Caco-2 (cell line): ENCODE data around the gene TNPO3. TPM values are rescaled to one million over a fixed set of nuclear protein-coding genes. Genes with fewer than 3 reads are reported as not detected.

Experiments used
- BruUV-seq: library from RNA; stranded (reverse); fragments of 400-500 nt; replicated peaks from 2 replicates; lab custom pipeline; 2021; lab: Mats Ljungman, UMichigan
- CTCF ChIA-PET: fragments of 300-600 bp; sonication (Branson Sonifier 250); formaldehyde crosslinking; loops from one replicate; lab custom pipeline; 2022; ENCODE audit warnings: antibody characterized with exemption; lab: Charles Lee
- POLR2A ChIA-PET: fragments of 300-600 bp; sonication (Branson Sonifier 250); formaldehyde crosslinking; loops from one replicate; lab custom pipeline; 2022; ENCODE audit warnings: antibody characterized with exemption; lab: Charles Lee
- DNase-seq, 2 experiments: peaks; one replicate each; pipeline versions ENCODE4 v3.0.0 to v3.0.0-alpha.2; 2020 to 2022
- H3K27me3 ChIP-seq: replicated peaks from 2 replicates; pipeline ENCODE4 v1.6.0; 2011; ENCODE audit warnings: low read length; ENCODE audit not compliant: control insufficient read depth, insufficient read depth
- H3K36me3 ChIP-seq: 2 replicates; pipeline ENCODE4 v1.5.1; 2011; ENCODE audit warnings: low read length; ENCODE audit not compliant: control insufficient read depth, insufficient read depth
- H3K4me1 ChIP-seq: fragments of 250-450 bp; sonication (Bioruptor Pico); 2 replicates; pipeline ENCODE4 v1.5.1; 2020; ENCODE audit warnings: mild to moderate bottlenecking
- H3K4me3 ChIP-seq: 2 replicates; pipeline ENCODE4 v1.5.1; 2011; ENCODE audit warnings: low read depth, mild to moderate bottlenecking, control low read depth, low read length
- H3K9me3 ChIP-seq: fragments of 250-450 bp; sonication (Bioruptor Pico); 2 replicates; pipeline ENCODE4 v1.5.1; 2020; ENCODE audit warnings: mild to moderate bottlenecking, moderate library complexity
- H3K27ac Mint-ChIP-seq: one replicate; pipeline ENCODE4 v1.8.0; 2022; ENCODE audit warnings: mixed read lengths; ENCODE audit not compliant: unreplicated experiment
- H3K27me3 Mint-ChIP-seq: one replicate; pipeline ENCODE4 v1.8.0; 2022; ENCODE audit warnings: mixed read lengths; ENCODE audit not compliant: insufficient read depth, unreplicated experiment
- H3K36me3 Mint-ChIP-seq: one replicate; pipeline ENCODE4 v1.8.0; 2022; ENCODE audit warnings: mild to moderate bottlenecking, mixed read lengths; ENCODE audit not compliant: insufficient read depth, unreplicated experiment
- H3K4me1 Mint-ChIP-seq: one replicate; pipeline ENCODE4 v1.8.0; 2022; ENCODE audit warnings: low read depth, mixed read lengths; ENCODE audit not compliant: unreplicated experiment
- H3K4me3 Mint-ChIP-seq: one replicate; pipeline ENCODE4 v1.8.0; 2022; ENCODE audit warnings: mild to moderate bottlenecking, moderate library complexity, mixed read lengths; ENCODE audit not compliant: unreplicated experiment
- H3K9me3 Mint-ChIP-seq: one replicate; pipeline ENCODE4 v1.8.0; 2022; ENCODE audit warnings: mixed read lengths; ENCODE audit not compliant: unreplicated experiment
- intact Hi-C: fragments of 100-400 bp; cut with micrococcal nuclease; formaldehyde crosslinking; loops from one replicate; pipeline ENCODE4 v1.10.0; 2022; ENCODE audit not compliant: unreplicated experiment
- total RNA-seq: library from RNA; stranded (reverse); gene quantifications from 2 replicates; pipeline ENCODE4 v1.2.3, GENCODE V29; 2022
- TF ChIP-seq, protein P1 (sequence below), 2 experiments: fragments of 200-600 bp in 1 of 2; IDR thresholded peaks; 1 replicate in 1 of 2; 2 replicates in 1 of 2; pipeline versions ENCODE4 v1.5.1 to v1.8.0; 2011 to 2022; ENCODE audit warnings: antibody characterized with exemption in 1 of 2, control low read depth in 1 of 2, inconsistent platforms in 1 of 2, low read depth in 1 of 2, low read length in 1 of 2, mild to moderate bottlenecking in 1 of 2, moderate library complexity in 1 of 2; ENCODE audit not compliant: insufficient read depth in 1 of 2, severe bottlenecking in 1 of 2, unreplicated experiment in 1 of 2

Gene TNPO3
- total RNA-seq, 1 experiment from 2014 or later: 59.8 TPM

- BruUV-seq: no TSS peak
- no peak for DNase-seq
- CTCF ChIA-PET: no interaction called here
- peaks cover 14% of the 10 kb centered on the region for H3K4me1 Mint-ChIP-seq
- peaks cover 8% of the 10 kb centered on the region for H3K27me3 Mint-ChIP-seq
- intact Hi-C loops: no loop called here
- Histone ChIP-seq H3K36me3 (no peaks in the 10 kb centered on the region), H3K27me3 (no peaks in the 10 kb centered on the region), H3K9me3 (no peaks in the 10 kb centered on the region), H3K4me3 (no peak overlapping the region), H3K4me1 (peaks cover 8% of the 10 kb centered on the region)
- POLR2A ChIA-PET: no interaction called here
- H3K4me3 Mint-ChIP-seq: no peak overlapping the region
- TF ChIP-seq, protein P1, sequence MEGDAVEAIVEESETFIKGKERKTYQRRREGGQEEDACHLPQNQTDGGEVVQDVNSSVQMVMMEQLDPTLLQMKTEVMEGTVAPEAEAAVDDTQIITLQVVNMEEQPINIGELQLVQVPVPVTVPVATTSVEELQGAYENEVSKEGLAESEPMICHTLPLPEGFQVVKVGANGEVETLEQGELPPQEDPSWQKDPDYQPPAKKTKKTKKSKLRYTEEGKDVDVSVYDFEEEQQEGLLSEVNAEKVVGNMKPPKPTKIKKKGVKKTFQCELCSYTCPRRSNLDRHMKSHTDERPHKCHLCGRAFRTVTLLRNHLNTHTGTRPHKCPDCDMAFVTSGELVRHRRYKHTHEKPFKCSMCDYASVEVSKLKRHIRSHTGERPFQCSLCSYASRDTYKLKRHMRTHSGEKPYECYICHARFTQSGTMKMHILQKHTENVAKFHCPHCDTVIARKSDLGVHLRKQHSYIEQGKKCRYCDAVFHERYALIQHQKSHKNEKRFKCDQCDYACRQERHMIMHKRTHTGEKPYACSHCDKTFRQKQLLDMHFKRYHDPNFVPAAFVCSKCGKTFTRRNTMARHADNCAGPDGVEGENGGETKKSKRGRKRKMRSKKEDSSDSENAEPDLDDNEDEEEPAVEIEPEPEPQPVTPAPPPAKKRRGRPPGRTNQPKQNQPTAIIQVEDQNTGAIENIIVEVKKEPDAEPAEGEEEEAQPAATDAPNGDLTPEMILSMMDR (IDR thresholded peaks at IDR 0.05; ENCODE audit: insufficient read depth in 1 of 2, low read depth in 1 of 2, low read length in 1 of 2, severe bottlenecking in 1 of 2, unreplicated experiment in 1 of 2): no peak
- H3K27ac Mint-ChIP-seq: no peak overlapping the region
- no peaks in the 10 kb centered on the region for H3K9me3 Mint-ChIP-seq
- H3K36me3 Mint-ChIP-seq: no peaks in the 10 kb centered on the region
Measured at GRCh38 chr7:128935342-128935730, 119.6 kb downstream of the TNPO3 start.

- CTCF ChIA-PET: no interaction called here
- peaks cover 8% of the 10 kb centered on the region for H3K4me1 ChIP-seq
- no peak overlapping the region for H3K4me3 Mint-ChIP-seq
- H3K27me3 Mint-ChIP-seq: peaks cover 8% of the 10 kb centered on the region
- no peaks in the 10 kb centered on the region for H3K27me3 ChIP-seq
- no peaks in the 10 kb centered on the region for H3K9me3 Mint-ChIP-seq
- BruUV-seq: no TSS peak
- no peaks in the 10 kb centered on the region for H3K36me3 ChIP-seq
- H3K4me1 Mint-ChIP-seq: peaks cover 14% of the 10 kb centered on the region
- H3K4me3 ChIP-seq: no peak overlapping the region
- no peak for DNase-seq
- H3K27ac Mint-ChIP-seq: no peak overlapping the region
- intact Hi-C loops: no loop called here
- TF ChIP-seq, protein P1 (IDR thresholded peaks at IDR 0.05; ENCODE audit: insufficient read depth in 1 of 2, low read depth in 1 of 2, low read length in 1 of 2, severe bottlenecking in 1 of 2, unreplicated experiment in 1 of 2): no peak
- H3K9me3 ChIP-seq: no peaks in the 10 kb centered on the region
- no peaks in the 10 kb centered on the region for H3K36me3 Mint-ChIP-seq
- POLR2A ChIA-PET: no interaction called here
Measured at GRCh38 chr7:128934361-128935341, 120.3 kb downstream of the TNPO3 start.

DNA sequence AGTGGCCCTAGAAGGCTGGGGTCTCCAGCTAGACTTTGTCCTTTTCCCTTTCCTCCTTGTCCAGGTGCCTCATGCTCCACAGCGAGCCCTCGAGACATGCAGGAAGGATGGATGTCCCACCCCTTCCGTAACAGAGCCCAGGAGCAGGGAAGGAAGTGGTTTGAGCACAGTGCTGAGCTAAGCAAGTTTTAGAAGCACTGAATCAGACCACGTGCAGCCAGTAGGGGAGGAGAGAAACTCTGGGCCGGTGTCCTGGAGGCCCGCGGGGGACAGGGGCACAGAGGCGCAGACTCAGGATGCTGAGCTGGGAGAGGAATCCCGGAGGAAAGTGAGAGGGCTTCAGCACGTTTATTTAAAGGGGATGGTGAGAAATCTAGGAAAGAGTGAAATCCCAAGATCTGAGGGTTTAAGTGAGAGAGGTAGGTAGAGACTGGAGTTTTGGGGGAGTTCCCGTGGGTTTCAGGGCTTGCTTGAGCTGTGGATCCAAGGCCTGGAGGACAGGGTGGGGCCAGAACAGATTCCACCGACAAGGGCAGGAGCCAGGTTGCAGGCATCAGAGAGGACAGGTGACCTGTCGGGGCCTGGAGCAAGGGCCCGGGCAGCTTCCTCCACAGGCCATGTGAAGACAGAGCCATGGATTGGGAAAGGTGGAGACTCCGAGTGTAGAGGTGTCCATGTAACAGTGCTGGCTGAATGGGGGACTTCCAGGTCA, 121.6 kb downstream of the TNPO3 start:
- Mint-ChIP-seq H3K4me1 (peaks cover 8% of the 10 kb centered on the region), H3K36me3 (no peaks in the 10 kb centered on the region), H3K27ac (no peak overlapping the region), H3K4me3 (no peak overlapping the region), H3K9me3 (no peaks in the 10 kb centered on the region), H3K27me3 (peaks cover 5% of the 10 kb centered on the region)
- Histone ChIP-seq H3K4me1 (peaks cover 8% of the 10 kb centered on the region), H3K9me3 (no peaks in the 10 kb centered on the region), H3K4me3 (no peak overlapping the region), H3K36me3 (no peaks in the 10 kb centered on the region), H3K27me3 (no peaks in the 10 kb centered on the region)
- intact Hi-C loops: no loop called here
- no TSS peak for BruUV-seq
- ChIA-PET POLR2A (no interaction called here), CTCF (no interaction called here)
- TF ChIP-seq, protein P1 (IDR thresholded peaks at IDR 0.05; ENCODE audit: insufficient read depth in 1 of 2, low read depth in 1 of 2, low read length in 1 of 2, severe bottlenecking in 1 of 2, unreplicated experiment in 1 of 2): no peak
- DNase-seq: no peak
